Measurements from ENCODE around the gene TASOR2.

GRCh38 chr10:5709865-5710264 is 25.2 kb downstream of the TASOR2 start:
- TF ChIP-seq POLR2AphosphoS5 (IDR thresholded peaks at IDR 0.05; ENCODE audit: borderline replicate concordance, low read depth, low read length) (no peak), EZH2 (IDR thresholded peaks at IDR 0.05) (no peak), FOXP2 (optimal IDR thresholded peaks at IDR 0.05; ENCODE audit: control extremely low read depth, extremely low read length, insufficient read depth) (no peak)
